SK-N-SH (cell line): ENCODE data around the gene VGF. TPM values are rescaled to one million over a fixed set of nuclear protein-coding genes. Genes with fewer than 3 reads are reported as not detected.

Experiments
- CTCF ChIA-PET: fragments of 300-600, 350-600 bp; formaldehyde crosslinking; extraction: SDS; loops from one replicate; lab custom pipeline; 2021; lab: Yijun Ruan, JAX
- POLR2A ChIA-PET: fragments of 350-600 bp; sonication (Branson Sonifier 250); formaldehyde crosslinking; extraction: SDS; loops from one replicate; lab custom pipeline; 2020; ENCODE audit warnings: antibody characterized with exemption, inconsistent platforms; lab: Yijun Ruan, JAX
- DNase-seq: peaks from one replicate; pipeline ENCODE4 v3.0.0; 2012
- H2AFZ ChIP-seq: fragments of 200-600 bp; sonication (generic); 2 replicates; pipeline ENCODE4 v1.8.1; 2016; ENCODE audit warnings: antibody characterized with exemption, mild to moderate bottlenecking, low read depth
- H3F3A ChIP-seq: fragments of 200-600 bp; sonication (generic); replicated peaks from 2 replicates; pipeline ENCODE3; 2016; ENCODE audit warnings: antibody characterized with exemption, mild to moderate bottlenecking; ENCODE audit not compliant: insufficient read depth
- H3K27ac ChIP-seq, 2 experiments: fragments of 200-500 bp in 1 of 2; fragments of 200-600 bp in 1 of 2; sonication (Bioruptor generic) in 1 of 2; sonication (generic), shearing (Covaris generic) in 1 of 2; 2 replicates each; pipeline versions ENCODE4 v1.5.1 to v1.6.1; 2014 to 2016; ENCODE audit warnings: low read depth in 2 of 2, inconsistent platforms in 1 of 2, low read length in 1 of 2, mild to moderate bottlenecking in 1 of 2, mixed read lengths in 1 of 2
- H3K27me3 ChIP-seq: fragments of 200-600 bp; sonication (generic), shearing (Covaris generic); 2 replicates; pipeline ENCODE4 v1.6.1; 2016; ENCODE audit warnings: mixed run types; ENCODE audit not compliant: insufficient read depth
- H3K36me3 ChIP-seq, 2 experiments: fragments of 200-500 bp in 1 of 2; fragments of 200-600 bp in 1 of 2; sonication (Bioruptor generic) in 1 of 2; sonication (generic) in 1 of 2; replicated peaks in 1 of 2; 2 replicates each; pipeline versions ENCODE3 to v1.5.1; 2014 to 2016; ENCODE audit warnings: low read length in 1 of 2, mild to moderate bottlenecking in 1 of 2; ENCODE audit not compliant: insufficient read depth in 2 of 2, control insufficient read depth in 1 of 2
- H3K4me1 ChIP-seq, 2 experiments: fragments of 200-500 bp in 1 of 2; fragments of 200-600 bp in 1 of 2; sonication (Bioruptor generic) in 1 of 2; sonication (generic), shearing (Covaris generic) in 1 of 2; 2 replicates each; pipeline versions ENCODE4 v1.5.1 to v1.6.1; 2014 to 2016; ENCODE audit warnings: low read depth in 1 of 2, low read length in 1 of 2, mixed run types in 1 of 2; ENCODE audit not compliant: insufficient read depth in 2 of 2, control insufficient read depth in 1 of 2
- H3K4me2 ChIP-seq: fragments of 200-600 bp; sonication (generic), shearing (Covaris generic); 2 replicates; pipeline ENCODE4 v1.6.1; 2017; ENCODE audit warnings: mixed run types
- H3K4me3 ChIP-seq, 2 experiments: fragments of 200-500 bp in 1 of 2; fragments of 200-600 bp in 1 of 2; sonication (Bioruptor generic) in 1 of 2; sonication (generic), shearing (Covaris generic) in 1 of 2; 2 replicates each; pipeline versions ENCODE4 v1.5.1 to v1.8.1; 2014 to 2016; ENCODE audit warnings: low read depth in 2 of 2, inconsistent platforms in 1 of 2, low read length in 1 of 2, mild to moderate bottlenecking in 1 of 2, mixed read lengths in 1 of 2, moderate library complexity in 1 of 2
- H3K79me2 ChIP-seq: fragments of 200-600 bp; sonication (generic); 2 replicates; pipeline ENCODE4 v1.8.1; 2017; ENCODE audit warnings: mild to moderate bottlenecking; ENCODE audit not compliant: insufficient read depth
- H3K9ac ChIP-seq: fragments of 200-600 bp; sonication (generic); 2 replicates; pipeline ENCODE4 v1.6.1; 2017; ENCODE audit warnings: mixed run types
- H3K9me2 ChIP-seq: fragments of 200-600 bp; sonication (generic); 2 replicates; pipeline ENCODE4 v1.6.1; 2017; ENCODE audit warnings: mixed run types
- H3K9me3 ChIP-seq: fragments of 200-600 bp; sonication (generic); 2 replicates; pipeline ENCODE4 v1.6.1; 2017; ENCODE audit warnings: mixed run types, mild to moderate bottlenecking, moderate library complexity
- H4K20me1 ChIP-seq: fragments of 200-600 bp; sonication (generic); 2 replicates; pipeline ENCODE4 v1.6.1; 2017; ENCODE audit warnings: mild to moderate bottlenecking, mixed run types; ENCODE audit not compliant: insufficient read depth
- EP300 ChIP-seq, 2 experiments: IDR thresholded peaks; 2 replicates each; pipeline versions ENCODE4 v1.4.0 to v1.6.1; 2012; ENCODE audit warnings: borderline replicate concordance in 1 of 2, low read depth in 1 of 2, low read length in 1 of 2
- FOSL2 ChIP-seq: IDR thresholded peaks from 2 replicates; pipeline ENCODE4 v1.4.0; 2012; ENCODE audit warnings: low read depth, mild to moderate bottlenecking, moderate library complexity, borderline replicate concordance
- FOXJ3 ChIP-seq: sonication (generic); formaldehyde crosslinking; IDR thresholded peaks from 2 replicates; pipeline ENCODE4 v1.5.1; 2020; ENCODE audit warnings: mild to moderate bottlenecking, missing genetic modification reagents
- JUND ChIP-seq: IDR thresholded peaks from 2 replicates; pipeline ENCODE4 v1.4.0; 2012
- MXI1 ChIP-seq: IDR thresholded peaks from 2 replicates; pipeline ENCODE4 v1.6.1; 2012; ENCODE audit warnings: mild to moderate bottlenecking, low read depth, low read length, improper control_type of control experiment
- NFIC ChIP-seq: IDR thresholded peaks from 2 replicates; pipeline ENCODE4 v1.4.0; 2012; ENCODE audit warnings: borderline replicate concordance
- RAD21 ChIP-seq: IDR thresholded peaks from 2 replicates; pipeline ENCODE4 v1.6.1; 2012; ENCODE audit warnings: mild to moderate bottlenecking, low read length
- RCOR1 ChIP-seq: fragments of 150-350 bp; IDR thresholded peaks from 2 replicates; pipeline ENCODE4 v1.6.1; 2017; ENCODE audit warnings: antibody characterized with exemption, low read length
- TCF12 ChIP-seq: IDR thresholded peaks from 2 replicates; pipeline ENCODE4 v1.4.0; 2012
- TEAD4 ChIP-seq: IDR thresholded peaks from 2 replicates; pipeline ENCODE4 v1.4.0; 2012; ENCODE audit warnings: mild to moderate bottlenecking, borderline replicate concordance; ENCODE audit not compliant: insufficient read depth
- WGBS: methylation state at CpG from one replicate; pipeline ENCODE4 v1.1.6; 2017; ENCODE audit warnings: low lambda C conversion rate; 5-methylcytosine and 5-hydroxymethylcytosine counted together
- polyA plus RNA-seq, 3 experiments: library from polyadenylated mRNA; depleted of rRNA; stranded (reverse); fragments of >200 nt; gene quantifications; 2 replicates each; pipeline ENCODE4 v1.2.3, GENCODE V29; 2012
- TF ChIP-seq, protein P1 (sequence below): IDR thresholded peaks from 2 replicates; pipeline ENCODE4; 2012
- TF ChIP-seq, protein P2 (sequence below): fragments of 150-350 bp; IDR thresholded peaks from 2 replicates; pipeline ENCODE4 v1.6.1; 2016; ENCODE audit warnings: mild to moderate bottlenecking, low read depth, low read length
- TF ChIP-seq, protein P3 (sequence below): fragments of 200-600 bp; sonication (generic); IDR thresholded peaks from 2 replicates; pipeline ENCODE4 v1.6.1; 2017; ENCODE audit warnings: antibody characterized with exemption, mild to moderate bottlenecking, moderate library complexity

Gene VGF
- polyA plus RNA-seq, 1 of the 3 experiments (the other 2 are of a cell fraction): 54.3 TPM

DNA sequence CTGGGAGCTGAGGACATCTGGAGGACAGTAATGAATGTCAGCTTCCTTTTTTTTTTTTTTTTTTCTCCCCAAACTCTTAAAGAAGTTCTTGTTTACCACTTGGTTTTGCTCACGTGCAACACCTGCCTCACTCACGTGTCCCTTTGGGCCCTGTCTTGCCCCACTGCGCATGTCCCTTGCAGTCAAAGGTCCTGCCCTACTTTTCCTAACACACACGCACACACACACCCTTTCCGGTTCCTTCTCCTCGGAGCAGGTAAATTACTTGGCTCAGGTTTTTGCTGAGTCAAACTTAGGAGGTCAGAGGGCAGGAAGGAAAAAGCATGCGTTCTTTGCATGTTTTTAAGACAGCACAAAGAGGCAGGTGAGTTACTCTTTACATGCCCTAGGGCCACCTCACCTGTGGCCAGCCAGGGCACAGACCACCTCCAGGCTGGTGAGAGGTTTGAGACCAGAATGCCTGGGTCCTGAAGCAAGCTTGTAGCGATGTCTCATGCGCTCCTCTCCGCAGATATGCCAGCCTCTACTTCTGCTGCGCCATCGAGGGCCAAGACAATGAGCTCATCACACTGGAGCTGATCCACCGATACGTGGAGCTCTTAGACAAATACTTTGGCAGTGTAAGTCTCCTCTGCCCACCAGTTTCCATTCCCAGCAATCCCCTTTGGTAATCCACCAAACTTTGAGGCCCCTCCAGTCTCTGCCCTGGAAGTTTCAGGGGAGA, 8.3 kb downstream of the VGF start:
- peaks cover 30% of the 10 kb centered on the region for H3K79me2 ChIP-seq
- H3K27ac ChIP-seq: no peak overlapping the region
- no peaks in the 10 kb centered on the region for H3K9me2 ChIP-seq
- peaks cover 36 to 37% of the 10 kb centered on the region in 2 experiments for H3K36me3 ChIP-seq
- no peaks in the 10 kb centered on the region for H3K9me3 ChIP-seq
- H2AFZ ChIP-seq: no peak overlapping the region
- peaks cover 5% of the 10 kb centered on the region for H4K20me1 ChIP-seq
- H3K4me3 ChIP-seq: no peak overlapping the region
- TF ChIP-seq, protein P1, sequence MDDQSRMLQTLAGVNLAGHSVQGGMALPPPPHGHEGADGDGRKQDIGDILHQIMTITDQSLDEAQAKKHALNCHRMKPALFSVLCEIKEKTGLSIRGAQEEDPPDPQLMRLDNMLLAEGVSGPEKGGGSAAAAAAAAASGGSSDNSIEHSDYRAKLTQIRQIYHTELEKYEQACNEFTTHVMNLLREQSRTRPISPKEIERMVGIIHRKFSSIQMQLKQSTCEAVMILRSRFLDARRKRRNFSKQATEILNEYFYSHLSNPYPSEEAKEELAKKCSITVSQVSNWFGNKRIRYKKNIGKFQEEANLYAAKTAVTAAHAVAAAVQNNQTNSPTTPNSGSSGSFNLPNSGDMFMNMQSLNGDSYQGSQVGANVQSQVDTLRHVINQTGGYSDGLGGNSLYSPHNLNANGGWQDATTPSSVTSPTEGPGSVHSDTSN: no peak
- TF ChIP-seq EP300 (IDR thresholded peaks at IDR 0.05; ENCODE audit: borderline replicate concordance in 1 of 2, low read depth in 1 of 2, low read length in 1 of 2) (no peak), TEAD4 (no peak), TCF12 (no peak), NFIC (no peak), FOXJ3 (CRISPR knock-in tag) (no peak), FOSL2 (no peak), RAD21 (no peak), JUND (no peak), RCOR1 (no peak)
- TF ChIP-seq, protein P2, sequence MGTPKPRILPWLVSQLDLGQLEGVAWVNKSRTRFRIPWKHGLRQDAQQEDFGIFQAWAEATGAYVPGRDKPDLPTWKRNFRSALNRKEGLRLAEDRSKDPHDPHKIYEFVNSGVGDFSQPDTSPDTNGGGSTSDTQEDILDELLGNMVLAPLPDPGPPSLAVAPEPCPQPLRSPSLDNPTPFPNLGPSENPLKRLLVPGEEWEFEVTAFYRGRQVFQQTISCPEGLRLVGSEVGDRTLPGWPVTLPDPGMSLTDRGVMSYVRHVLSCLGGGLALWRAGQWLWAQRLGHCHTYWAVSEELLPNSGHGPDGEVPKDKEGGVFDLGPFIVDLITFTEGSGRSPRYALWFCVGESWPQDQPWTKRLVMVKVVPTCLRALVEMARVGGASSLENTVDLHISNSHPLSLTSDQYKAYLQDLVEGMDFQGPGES: no peak
- no peak overlapping the region for H3K4me2 ChIP-seq
- H3F3A ChIP-seq: peaks cover 30% of the 10 kb centered on the region
- ChIA-PET CTCF (interaction anchor here (0.8 to 7.9 kb wide), 12 partner anchors 9 to 263 kb away, joined by 3 to 116 read pairs (median 5); partner anchors contain the start of genes FIS1, NAT16, PLOD3 and VGF), POLR2A (interaction anchor here (1.2 to 3.7 kb wide), 4 partner anchors 8 to 61 kb away, joined by 3 to 43 read pairs (median 4); partner anchors contain the start of genes PLOD3, VGF and ZNHIT1)
- H3K9ac ChIP-seq: no peak overlapping the region
- no peak for DNase-seq
- no peaks in the 10 kb centered on the region for H3K27me3 ChIP-seq
- WGBS: 92% methylated on average over 14 of the region's 14 CpGs
- peaks cover 15 to 18% of the 10 kb centered on the region in 2 experiments; a peak in 3 of 4 replicates for H3K4me1 ChIP-seq

DNA sequence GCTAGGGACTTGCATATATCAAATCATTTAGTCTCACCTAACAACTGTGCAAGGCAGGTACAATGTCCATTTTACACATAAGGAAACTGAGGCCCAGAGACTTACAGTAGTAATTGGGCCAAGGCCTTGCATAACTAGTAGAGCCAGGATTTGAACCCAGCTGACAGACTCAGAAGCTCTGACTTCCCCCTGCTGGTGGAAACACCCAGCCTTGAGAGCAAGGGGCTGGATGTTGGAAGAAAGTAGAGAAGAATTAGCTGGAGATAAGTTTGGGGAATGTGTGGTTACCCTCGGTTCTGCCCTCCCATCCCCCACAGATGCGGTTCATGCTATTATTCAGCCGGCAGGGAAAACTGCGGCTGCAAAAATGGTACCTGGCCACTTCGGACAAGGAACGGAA, 9.1 kb downstream of the VGF start:
- Histone ChIP-seq H3K4me1 (peaks cover 15 to 18% of the 10 kb centered on the region in 2 experiments; a peak in 3 of 4 replicates), H3K4me3 (no peak overlapping the region), H4K20me1 (peaks cover 5% of the 10 kb centered on the region; the same call in 1 of the 2 replicates), H3K79me2 (peaks cover 30% of the 10 kb centered on the region), H3K4me2 (peak overlapping the region; percentile 99; the same call in 1 of the 2 replicates), H3F3A (peaks cover 22% of the 10 kb centered on the region), H3K27ac (no peak overlapping the region), H3K9me2 (no peaks in the 10 kb centered on the region), H3K27me3 (no peaks in the 10 kb centered on the region), H3K9me3 (no peaks in the 10 kb centered on the region), H3K9ac (no peak overlapping the region), H3K36me3 (peaks cover 33% of the 10 kb centered on the region in 2 experiments), H2AFZ (no peak overlapping the region)
- no peak for DNase-seq
- WGBS: 83% methylated on average over 6 of the region's 6 CpGs
- POLR2A ChIA-PET: interaction anchor here (1.2 to 3.7 kb wide), 4 partner anchors 9 to 61 kb away, joined by 3 to 43 read pairs (median 4); partner anchors contain the start of genes PLOD3, VGF and ZNHIT1
- CTCF ChIA-PET: interaction anchor here (0.8 to 7.9 kb wide), 12 partner anchors 9 to 262 kb away, joined by 3 to 116 read pairs (median 4); partner anchors contain the start of genes NAT16 and VGF
- TF ChIP-seq, protein P3, sequence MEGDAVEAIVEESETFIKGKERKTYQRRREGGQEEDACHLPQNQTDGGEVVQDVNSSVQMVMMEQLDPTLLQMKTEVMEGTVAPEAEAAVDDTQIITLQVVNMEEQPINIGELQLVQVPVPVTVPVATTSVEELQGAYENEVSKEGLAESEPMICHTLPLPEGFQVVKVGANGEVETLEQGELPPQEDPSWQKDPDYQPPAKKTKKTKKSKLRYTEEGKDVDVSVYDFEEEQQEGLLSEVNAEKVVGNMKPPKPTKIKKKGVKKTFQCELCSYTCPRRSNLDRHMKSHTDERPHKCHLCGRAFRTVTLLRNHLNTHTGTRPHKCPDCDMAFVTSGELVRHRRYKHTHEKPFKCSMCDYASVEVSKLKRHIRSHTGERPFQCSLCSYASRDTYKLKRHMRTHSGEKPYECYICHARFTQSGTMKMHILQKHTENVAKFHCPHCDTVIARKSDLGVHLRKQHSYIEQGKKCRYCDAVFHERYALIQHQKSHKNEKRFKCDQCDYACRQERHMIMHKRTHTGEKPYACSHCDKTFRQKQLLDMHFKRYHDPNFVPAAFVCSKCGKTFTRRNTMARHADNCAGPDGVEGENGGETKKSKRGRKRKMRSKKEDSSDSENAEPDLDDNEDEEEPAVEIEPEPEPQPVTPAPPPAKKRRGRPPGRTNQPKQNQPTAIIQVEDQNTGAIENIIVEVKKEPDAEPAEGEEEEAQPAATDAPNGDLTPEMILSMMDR: peak; percentile 42
- TF ChIP-seq MXI1: no peak
